ENCODE measurements around the gene PPP1CA.

The PPP1CA gene

GRCh38 chr11:67411785-67412152 is 10.1 kb upstream of the PPP1CA start:
- Histone ChIP-seq H3K27ac (ENCODE audit: low read length) (no peak overlapping the region), H3K4me1 (ENCODE audit: control insufficient read depth, low read depth, low read length) (peaks cover 3% of the 10 kb centered on the region), H3K4me3 (ENCODE audit: low read length) (no peak overlapping the region), H3K9me3 (ENCODE audit: control insufficient read depth, low read depth, low read length) (no peaks in the 10 kb centered on the region), H3K27me3 (ENCODE audit: control insufficient read depth, insufficient read depth, low read length) (peaks cover 16% of the 10 kb centered on the region), H3K9ac (ENCODE audit: low read length) (no peak overlapping the region), H3K36me3 (ENCODE audit: control insufficient read depth, low read depth, low read length) (no peaks in the 10 kb centered on the region)

- Histone ChIP-seq H3K9me3 (ENCODE audit: control insufficient read depth, low read depth, low read length) (no peaks in the 10 kb centered on the region), H3K27ac (ENCODE audit: low read length) (no peak overlapping the region), H3K27me3 (ENCODE audit: control insufficient read depth, insufficient read depth, low read length) (peaks cover 16% of the 10 kb centered on the region), H3K36me3 (ENCODE audit: control insufficient read depth, low read depth, low read length) (no peaks in the 10 kb centered on the region), H3K9ac (ENCODE audit: low read length) (no peak overlapping the region), H3K4me3 (ENCODE audit: low read length) (no peak overlapping the region), H3K4me1 (ENCODE audit: control insufficient read depth, low read depth, low read length) (peaks cover 3% of the 10 kb centered on the region)
Observed at GRCh38 chr11:67410984-67411784, 9.5 kb upstream of the PPP1CA start.

GRCh38 chr11:67410369-67410831 is 8.7 kb upstream of the PPP1CA start:
- H3K27me3 ChIP-seq (ENCODE audit: control insufficient read depth, insufficient read depth, low read length), result peaks cover 13% of the 10 kb centered on the region
- no peaks in the 10 kb centered on the region for H3K9me3 ChIP-seq (ENCODE audit: control insufficient read depth, low read depth, low read length)
- H3K4me1 ChIP-seq (ENCODE audit: control insufficient read depth, low read depth, low read length), result peaks cover 3% of the 10 kb centered on the region
- H3K36me3 ChIP-seq (ENCODE audit: control insufficient read depth, low read depth, low read length), result no peaks in the 10 kb centered on the region
- H3K4me3 ChIP-seq (ENCODE audit: low read length), result no peak overlapping the region
- H3K9ac ChIP-seq (ENCODE audit: low read length), result no peak overlapping the region
- H3K27ac ChIP-seq (ENCODE audit: low read length), result no peak overlapping the region

- no peak overlapping the region for H3K27ac ChIP-seq (ENCODE audit: low read length)
- no peaks in the 10 kb centered on the region for H3K36me3 ChIP-seq (ENCODE audit: control insufficient read depth, low read depth, low read length)
- H3K9me3 ChIP-seq (ENCODE audit: control insufficient read depth, low read depth, low read length), result no peaks in the 10 kb centered on the region
- H3K9ac ChIP-seq (ENCODE audit: low read length), result no peak overlapping the region
- H3K4me1 ChIP-seq (ENCODE audit: control insufficient read depth, low read depth, low read length), result peaks cover 3% of the 10 kb centered on the region
- H3K4me3 ChIP-seq (ENCODE audit: low read length), result no peak overlapping the region
- H3K27me3 ChIP-seq (ENCODE audit: control insufficient read depth, insufficient read depth, low read length), result peaks cover 9% of the 10 kb centered on the region
Observed at GRCh38 chr11:67409781-67410368, 8.2 kb upstream of the PPP1CA start.

GRCh38 chr11:67409261-67409666 is 7.6 kb upstream of the PPP1CA start:
- H3K36me3 ChIP-seq (ENCODE audit: control insufficient read depth, low read depth, low read length), result no peaks in the 10 kb centered on the region
- peaks cover 6% of the 10 kb centered on the region for H3K27me3 ChIP-seq (ENCODE audit: control insufficient read depth, insufficient read depth, low read length)
- no peak overlapping the region for H3K9ac ChIP-seq (ENCODE audit: low read length)
- no peak overlapping the region for H3K27ac ChIP-seq (ENCODE audit: low read length)
- H3K4me3 ChIP-seq (ENCODE audit: low read length), result no peak overlapping the region
- H3K9me3 ChIP-seq (ENCODE audit: control insufficient read depth, low read depth, low read length), result no peaks in the 10 kb centered on the region
- H3K4me1 ChIP-seq (ENCODE audit: control insufficient read depth, low read depth, low read length), result peaks cover 3% of the 10 kb centered on the region

GRCh38 chr11:67408437-67409200 is 7.0 kb upstream of the PPP1CA start:
- Histone ChIP-seq H3K36me3 (ENCODE audit: control insufficient read depth, low read depth, low read length) (no peaks in the 10 kb centered on the region), H3K27ac (ENCODE audit: low read length) (no peak overlapping the region), H3K9ac (ENCODE audit: low read length) (no peak overlapping the region), H3K27me3 (ENCODE audit: control insufficient read depth, insufficient read depth, low read length) (peaks cover 6% of the 10 kb centered on the region), H3K4me1 (ENCODE audit: control insufficient read depth, low read depth, low read length) (peaks cover 3% of the 10 kb centered on the region), H3K4me3 (ENCODE audit: low read length) (no peak overlapping the region), H3K9me3 (ENCODE audit: control insufficient read depth, low read depth, low read length) (no peaks in the 10 kb centered on the region)

GRCh38 chr11:67407688-67408163 is 6.1 kb upstream of the PPP1CA start:
- Histone ChIP-seq H3K4me3 (ENCODE audit: low read length) (no peak overlapping the region), H3K36me3 (ENCODE audit: control insufficient read depth, low read depth, low read length) (no peaks in the 10 kb centered on the region), H3K4me1 (ENCODE audit: control insufficient read depth, low read depth, low read length) (peaks cover 3% of the 10 kb centered on the region), H3K9me3 (ENCODE audit: control insufficient read depth, low read depth, low read length) (no peaks in the 10 kb centered on the region), H3K27me3 (ENCODE audit: control insufficient read depth, insufficient read depth, low read length) (peaks cover 6% of the 10 kb centered on the region), H3K27ac (ENCODE audit: low read length) (no peak overlapping the region), H3K9ac (ENCODE audit: low read length) (no peak overlapping the region)

GRCh38 chr11:67406969-67407687 is 5.5 kb upstream of the PPP1CA start:
- H3K27me3 ChIP-seq (ENCODE audit: control insufficient read depth, insufficient read depth, low read length), result peaks cover 2% of the 10 kb centered on the region
- H3K9ac ChIP-seq (ENCODE audit: low read length), result no peak overlapping the region
- H3K4me3 ChIP-seq (ENCODE audit: low read length), result no peak overlapping the region
- no peaks in the 10 kb centered on the region for H3K9me3 ChIP-seq (ENCODE audit: control insufficient read depth, low read depth, low read length)
- H3K36me3 ChIP-seq (ENCODE audit: control insufficient read depth, low read depth, low read length), result no peaks in the 10 kb centered on the region
- H3K4me1 ChIP-seq (ENCODE audit: control insufficient read depth, low read depth, low read length), result peaks cover 6% of the 10 kb centered on the region
- H3K27ac ChIP-seq (ENCODE audit: low read length), result no peak overlapping the region

GRCh38 chr11:67406420-67406968 is 4.8 kb upstream of the PPP1CA start:
- Histone ChIP-seq H3K27me3 (ENCODE audit: control insufficient read depth, insufficient read depth, low read length) (no peaks in the 10 kb centered on the region), H3K4me3 (ENCODE audit: low read length) (no peak overlapping the region), H3K36me3 (ENCODE audit: control insufficient read depth, low read depth, low read length) (no peaks in the 10 kb centered on the region), H3K9me3 (ENCODE audit: control insufficient read depth, low read depth, low read length) (no peaks in the 10 kb centered on the region), H3K9ac (ENCODE audit: low read length) (no peak overlapping the region), H3K4me1 (ENCODE audit: control insufficient read depth, low read depth, low read length) (peaks cover 9% of the 10 kb centered on the region), H3K27ac (ENCODE audit: low read length) (no peak overlapping the region)

GRCh38 chr11:67405688-67406339 is 4.2 kb upstream of the PPP1CA start:
- H3K9ac ChIP-seq (ENCODE audit: low read length), result no peak overlapping the region
- no peak overlapping the region for H3K4me3 ChIP-seq (ENCODE audit: low read length)

More at GRCh38 chr11:67405688-67406339, 4.2 kb upstream of the PPP1CA start:
- H3K27ac ChIP-seq (ENCODE audit: low read length), result no peak overlapping the region
- peaks cover 9% of the 10 kb centered on the region for H3K4me1 ChIP-seq (ENCODE audit: control insufficient read depth, low read depth, low read length)
- H3K9me3 ChIP-seq (ENCODE audit: control insufficient read depth, low read depth, low read length), result no peaks in the 10 kb centered on the region
- H3K27me3 ChIP-seq (ENCODE audit: control insufficient read depth, insufficient read depth, low read length), result no peaks in the 10 kb centered on the region
- H3K36me3 ChIP-seq (ENCODE audit: control insufficient read depth, low read depth, low read length), result no peaks in the 10 kb centered on the region

Measured in iPS-18a (cell line).